B cell (primary cell): ENCODE data around the gene SERPINB12. TPM values are rescaled to one million over a fixed set of nuclear protein-coding genes. Genes with fewer than 3 reads are reported as not detected.

Experiments used
- ATAC-seq: fragments of 200-7000 bp; cut with Tn5 transposase; one replicate; pipeline ENCODE4 v1.10.0; 2021; ENCODE audit warnings: low read depth, mild to moderate bottlenecking, moderate number of reproducible peaks, moderate library complexity
- CTCF ChIA-PET: fragments of 350-600 bp; sonication (Branson Sonifier 250); formaldehyde crosslinking; loops from one replicate; lab custom pipeline; 2021; ENCODE audit warnings: antibody characterized with exemption, inconsistent platforms; lab: Charles Lee
- POLR2A ChIA-PET: fragments of 350-600 bp; sonication (Branson Sonifier 250); formaldehyde crosslinking; loops from one replicate; lab custom pipeline; 2021; ENCODE audit warnings: antibody characterized with exemption; lab: Charles Lee
- DNase-seq: peaks from one replicate; pipeline ENCODE4 v3.0.0; 2013
- H2AFZ ChIP-seq: 2 replicates; pipeline ENCODE4 v1.6.1; 2012; ENCODE audit warnings: mild to moderate bottlenecking, low read depth, low read length; ENCODE audit not compliant: insufficient read depth, poor library complexity, severe bottlenecking
- H3K27ac ChIP-seq, 2 donors: 1 replicate in 1 of 2; 2 replicates in 1 of 2; pipeline ENCODE4 v1.5.1; 2012 to 2013; ENCODE audit warnings: low read length in 2 of 2, mild to moderate bottlenecking in 2 of 2, moderate library complexity in 1 of 2
- H3K27me3 ChIP-seq, 4 experiments: fragments of 200-600 bp in 1 of 4; sonication (generic) in 1 of 4; replicated peaks in 1 of 4; 1 replicate in 2 of 4; 2 replicates in 2 of 4; pipeline versions ENCODE4 v1.6.1 to v1.7.0; 2013 to 2016; ENCODE audit warnings: low read length in 3 of 4, mild to moderate bottlenecking in 2 of 4, mixed read lengths in 1 of 4, moderate library complexity in 1 of 4; ENCODE audit not compliant: insufficient read depth in 4 of 4, control insufficient read depth in 3 of 4; ENCODE audit errors: control extremely low read depth in 1 of 4
- H3K36me3 ChIP-seq, 2 experiments: replicated peaks in 1 of 2; 1 replicate in 1 of 2; 2 replicates in 1 of 2; pipeline versions ENCODE4 v1.6.1 to v1.7.1; 2013; ENCODE audit warnings: low read length in 1 of 2; ENCODE audit not compliant: insufficient read depth in 2 of 2, control insufficient read depth in 1 of 2; ENCODE audit errors: control extremely low read depth in 1 of 2, extremely low read depth in 1 of 2
- H3K4me1 ChIP-seq, 2 donors: fragments of 200-600 bp in 1 of 2; sonication (generic) in 1 of 2; 1 replicate in 1 of 2; 2 replicates in 1 of 2; pipeline versions ENCODE4 v1.5.1 to v1.6.1; 2013 to 2017; ENCODE audit warnings: low read length in 2 of 2; ENCODE audit not compliant: control insufficient read depth in 2 of 2, insufficient read depth in 2 of 2
- H3K4me2 ChIP-seq: replicated peaks from 2 replicates; pipeline ENCODE3; 2012; ENCODE audit warnings: mild to moderate bottlenecking, low read depth, low read length; ENCODE audit not compliant: poor library complexity, severe bottlenecking
- H3K4me3 ChIP-seq, 5 experiments: fragments of 200-600 bp in 1 of 5; sonication (generic) in 1 of 5; 1 replicate in 3 of 5; 2 replicates in 2 of 5; pipeline versions ENCODE4 v1.5.1 to v1.7.0; 2011 to 2016; ENCODE audit warnings: low read length in 4 of 5, mild to moderate bottlenecking in 4 of 5, low read depth in 2 of 5, control low read depth in 1 of 5, moderate library complexity in 1 of 5; ENCODE audit not compliant: insufficient read depth in 1 of 5; ENCODE audit errors: control extremely low read depth in 1 of 5, extremely low read depth in 1 of 5
- H3K79me2 ChIP-seq: fragments of 200-600 bp; sonication (generic); one replicate; pipeline ENCODE4 v1.6.0; 2016; ENCODE audit warnings: low read length; ENCODE audit not compliant: control insufficient read depth, insufficient read depth
- H3K9ac ChIP-seq: fragments of 200-600 bp; sonication (generic); 2 replicates; pipeline ENCODE4 v1.6.1; 2017; ENCODE audit warnings: mild to moderate bottlenecking, low read length, moderate library complexity
- H3K9me3 ChIP-seq, 3 donors: one replicate each; pipeline versions ENCODE4 v1.6.1 to v1.7.1; 2013; ENCODE audit warnings: low read length in 2 of 3; ENCODE audit not compliant: control insufficient read depth in 2 of 3, insufficient read depth in 1 of 3; ENCODE audit errors: control extremely low read depth in 1 of 3
- H4K20me1 ChIP-seq: 2 replicates; pipeline ENCODE4 v1.6.0; 2012; ENCODE audit warnings: mild to moderate bottlenecking, low read length; ENCODE audit not compliant: insufficient read depth, control insufficient read depth, poor library complexity, severe bottlenecking
- H3K27ac Mint-ChIP-seq: one replicate; pipeline ENCODE4 v1.8.0; 2021; ENCODE audit warnings: mixed read lengths
- H3K27me3 Mint-ChIP-seq: one replicate; pipeline ENCODE4 v1.8.0; 2021; ENCODE audit warnings: mixed read lengths
- H3K4me1 Mint-ChIP-seq: one replicate; pipeline ENCODE4 v1.8.0; 2021; ENCODE audit warnings: mixed read lengths
- H3K4me3 Mint-ChIP-seq: one replicate; pipeline ENCODE4 v1.8.0; 2021; ENCODE audit warnings: mixed read lengths
- H3K9me3 Mint-ChIP-seq: one replicate; pipeline ENCODE4 v1.8.0; 2022; ENCODE audit warnings: mixed read lengths; ENCODE audit not compliant: insufficient read depth
- EZH2 ChIP-seq: IDR thresholded peaks from 2 replicates; pipeline ENCODE4 v1.6.1; 2012; ENCODE audit warnings: borderline replicate concordance, low read depth, mild to moderate bottlenecking, moderate library complexity, low read length; ENCODE audit not compliant: insufficient read depth, poor library complexity, severe bottlenecking
- WGBS: methylation state at CpG from one replicate; pipeline ENCODE4 v1.1.5; 2013; ENCODE audit warnings: missing lambda C conversion rate; ENCODE audit not compliant: insufficient coverage; 5-methylcytosine and 5-hydroxymethylcytosine counted together
- intact Hi-C: fragments of 100-400 bp; cut with micrococcal nuclease; formaldehyde crosslinking; loops from one replicate; pipeline ENCODE4 v1.10.0; 2022
- polyA plus RNA-seq: library from polyadenylated mRNA; depleted of rRNA; stranded (reverse); fragments of >200 nt; gene quantifications from 2 replicates; pipeline ENCODE4 v1.2.3, GENCODE V29; 2012
- total RNA-seq, 2 donors: library from RNA; stranded (reverse); fragments of 120-200 nt in 1 of 2; gene quantifications; 1 replicate in 1 of 2; 2 replicates in 1 of 2; pipeline versions ENCODE4 v1.2.3 to v1.2.4, GENCODE V29; 2013 to 2022
- TF ChIP-seq, protein P1 (sequence below): fragments of 200-600 bp; IDR thresholded peaks from one replicate; pipeline ENCODE4 v1.8.0; 2022; ENCODE audit warnings: antibody characterized with exemption, mild to moderate bottlenecking

SERPINB12 gene
- total and polyA plus RNA-seq, 2 donors (not counting 1 experiment from before 2014, with no cell fraction given): not detected

DNA sequence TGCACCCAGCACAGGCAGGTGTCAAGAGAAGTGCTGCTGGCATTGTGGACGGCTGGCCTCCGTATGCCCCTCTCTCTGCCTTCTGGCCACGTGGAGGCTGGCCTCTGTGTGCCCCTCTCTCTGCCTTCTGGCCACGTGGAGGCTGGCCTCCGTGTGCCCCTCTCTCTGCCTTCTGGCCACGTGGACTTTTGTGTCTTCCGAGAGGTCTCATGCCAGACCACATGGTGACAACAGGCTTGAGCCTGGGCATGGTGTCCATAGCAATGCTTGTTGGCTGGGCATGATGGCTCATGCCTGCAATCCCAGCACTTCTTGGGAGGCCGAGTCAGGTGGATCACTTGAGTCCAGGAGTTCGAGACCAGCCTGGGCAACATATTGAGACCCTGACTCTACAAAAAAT, 25.7 kb downstream of the SERPINB12 start:
- H4K20me1 ChIP-seq: no peaks in the 10 kb centered on the region
- ATAC-seq (no peak), DNase-seq (no peak)
- no peak overlapping the region for H3K27ac Mint-ChIP-seq
- H3K4me3 Mint-ChIP-seq: no peak overlapping the region
- no peaks in the 10 kb centered on the region for H3K9me3 ChIP-seq
- TF ChIP-seq, protein P1, sequence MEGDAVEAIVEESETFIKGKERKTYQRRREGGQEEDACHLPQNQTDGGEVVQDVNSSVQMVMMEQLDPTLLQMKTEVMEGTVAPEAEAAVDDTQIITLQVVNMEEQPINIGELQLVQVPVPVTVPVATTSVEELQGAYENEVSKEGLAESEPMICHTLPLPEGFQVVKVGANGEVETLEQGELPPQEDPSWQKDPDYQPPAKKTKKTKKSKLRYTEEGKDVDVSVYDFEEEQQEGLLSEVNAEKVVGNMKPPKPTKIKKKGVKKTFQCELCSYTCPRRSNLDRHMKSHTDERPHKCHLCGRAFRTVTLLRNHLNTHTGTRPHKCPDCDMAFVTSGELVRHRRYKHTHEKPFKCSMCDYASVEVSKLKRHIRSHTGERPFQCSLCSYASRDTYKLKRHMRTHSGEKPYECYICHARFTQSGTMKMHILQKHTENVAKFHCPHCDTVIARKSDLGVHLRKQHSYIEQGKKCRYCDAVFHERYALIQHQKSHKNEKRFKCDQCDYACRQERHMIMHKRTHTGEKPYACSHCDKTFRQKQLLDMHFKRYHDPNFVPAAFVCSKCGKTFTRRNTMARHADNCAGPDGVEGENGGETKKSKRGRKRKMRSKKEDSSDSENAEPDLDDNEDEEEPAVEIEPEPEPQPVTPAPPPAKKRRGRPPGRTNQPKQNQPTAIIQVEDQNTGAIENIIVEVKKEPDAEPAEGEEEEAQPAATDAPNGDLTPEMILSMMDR: no peak
- no peak for TF ChIP-seq EZH2
- CTCF ChIA-PET: interaction anchor here (1.1 kb wide), 1 partner anchor 49 kb away, joined by 4 read pairs; no protein-coding TSS in a partner anchor
- no peaks in the 10 kb centered on the region for H3K9me3 Mint-ChIP-seq
- 72% methylated on average over 9 of the region's 9 CpGs for WGBS
- no peaks in the 10 kb centered on the region for H3K79me2 ChIP-seq
- H3K27me3 ChIP-seq: peaks cover 0 to 3% (median 0%) of the 10 kb centered on the region in 4 experiments
- POLR2A ChIA-PET: no interaction called here
- H3K27me3 Mint-ChIP-seq: peaks cover 28% of the 10 kb centered on the region
- intact Hi-C loops: no loop called here
- H3K36me3 ChIP-seq: no peaks in the 10 kb centered on the region
- H3K9ac ChIP-seq: no peak overlapping the region
- peaks cover 1% of the 10 kb centered on the region for H3K4me1 Mint-ChIP-seq
- H3K4me2 ChIP-seq: no peak overlapping the region
- H3K4me3 ChIP-seq: no peak overlapping the region
- no peak overlapping the region for H3K27ac ChIP-seq
- no peaks in the 10 kb centered on the region for H3K4me1 ChIP-seq
- H2AFZ ChIP-seq: no peak overlapping the region

DNA sequence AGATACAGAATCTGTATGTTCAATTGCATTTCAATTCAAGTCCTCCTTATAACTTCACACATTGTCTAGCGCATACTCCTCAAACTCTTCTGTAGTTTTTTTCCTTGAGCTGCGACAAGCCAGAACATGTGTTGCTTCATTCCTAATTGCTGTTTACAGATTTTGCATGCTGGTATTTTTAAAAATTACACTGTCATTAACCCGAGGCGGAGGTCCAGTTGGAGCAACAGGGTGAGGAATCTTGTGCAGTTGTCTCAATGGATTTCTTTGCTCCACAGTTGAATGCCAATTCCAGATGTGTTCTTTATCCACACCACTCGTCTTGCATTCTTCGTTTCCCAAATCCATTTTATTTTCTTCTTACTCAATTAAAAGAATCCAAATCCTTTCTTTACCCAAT, 28.6 kb downstream of the SERPINB12 start:
- H3K27ac Mint-ChIP-seq: no peak overlapping the region
- TF ChIP-seq EZH2: no peak
- TF ChIP-seq, protein P1: no peak
- H3K9me3 ChIP-seq: no peaks in the 10 kb centered on the region
- H3K27me3 ChIP-seq: peaks cover 0 to 3% (median 0%) of the 10 kb centered on the region in 4 experiments
- no peak overlapping the region for H3K4me3 ChIP-seq
- peaks cover 33% of the 10 kb centered on the region for H3K27me3 Mint-ChIP-seq
- H3K4me3 Mint-ChIP-seq: no peak overlapping the region
- no peaks in the 10 kb centered on the region for H3K79me2 ChIP-seq
- H3K4me1 ChIP-seq: no peaks in the 10 kb centered on the region
- H3K27ac ChIP-seq: no peak overlapping the region
- no peaks in the 10 kb centered on the region for H3K4me1 Mint-ChIP-seq
- no peaks in the 10 kb centered on the region for H3K9me3 Mint-ChIP-seq
- no peak overlapping the region for H3K9ac ChIP-seq
- no peak overlapping the region for H2AFZ ChIP-seq
- ChIA-PET POLR2A (no interaction called here), CTCF (no interaction called here)
- 83% methylated on average over 1 of the region's 6 CpGs for WGBS
- DNase-seq (no peak), ATAC-seq (no peak)
- no peaks in the 10 kb centered on the region for H4K20me1 ChIP-seq
- H3K36me3 ChIP-seq: no peaks in the 10 kb centered on the region
- H3K4me2 ChIP-seq: no peak overlapping the region
- intact Hi-C loops: no loop called here
